Activated T-helper 1 cell treated with Interleukin-2 at 50 U/mL for 16 hours (primary cell): ENCODE measurements around the gene KDM4C.

Experiments
- DNase-seq: peaks from one replicate; pipeline ENCODE4 v3.0.0-alpha.2; 2020; ENCODE audit warnings: low read depth

The KDM4C gene

DNA sequence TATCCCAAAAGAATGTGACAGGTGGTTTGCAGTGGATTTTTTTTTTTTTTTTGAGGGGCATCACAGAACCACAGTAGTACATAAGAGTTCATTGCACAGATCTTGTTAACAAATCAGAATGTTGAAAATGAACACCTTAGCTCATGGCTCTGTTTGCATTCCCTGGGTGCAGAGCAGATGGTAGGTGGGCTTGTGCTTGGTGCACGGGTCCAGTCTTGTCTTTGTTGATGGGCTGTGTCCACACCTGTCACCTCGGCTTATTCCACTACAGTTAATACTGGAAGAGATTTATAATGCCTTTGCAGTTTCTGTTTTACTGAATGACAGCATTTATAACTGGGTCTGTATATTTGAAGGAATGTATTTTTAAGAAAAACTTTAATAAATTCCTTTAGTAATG lies 146.6 kb downstream of the KDM4C start:
- no peak for DNase-seq

DNA sequence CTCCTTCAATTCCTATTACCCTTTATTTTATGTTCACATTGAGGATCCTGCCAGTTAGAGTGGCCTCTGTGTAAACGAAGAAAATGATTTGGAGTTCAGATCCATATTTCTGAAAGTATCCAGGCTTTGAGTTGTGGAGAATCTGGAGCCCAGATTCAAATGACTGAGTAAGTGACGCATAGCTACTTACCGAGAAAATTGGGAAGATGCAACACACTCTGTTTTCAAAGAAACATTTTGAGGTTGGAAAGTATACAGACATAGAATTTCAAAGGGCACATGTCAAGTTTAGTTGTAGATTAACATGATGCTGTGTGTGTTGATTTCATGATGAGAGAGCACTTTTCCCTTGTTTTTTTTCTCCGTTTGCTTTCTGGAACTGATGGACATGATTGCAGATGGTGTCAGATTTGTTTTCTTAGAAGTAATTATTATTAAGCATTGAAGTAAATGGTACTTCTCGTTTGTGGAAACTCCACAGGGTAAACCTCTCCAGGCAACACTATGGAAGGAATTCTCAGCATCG lies 148.1 kb downstream of the KDM4C start:
- DNase-seq, result no peak

DNA sequence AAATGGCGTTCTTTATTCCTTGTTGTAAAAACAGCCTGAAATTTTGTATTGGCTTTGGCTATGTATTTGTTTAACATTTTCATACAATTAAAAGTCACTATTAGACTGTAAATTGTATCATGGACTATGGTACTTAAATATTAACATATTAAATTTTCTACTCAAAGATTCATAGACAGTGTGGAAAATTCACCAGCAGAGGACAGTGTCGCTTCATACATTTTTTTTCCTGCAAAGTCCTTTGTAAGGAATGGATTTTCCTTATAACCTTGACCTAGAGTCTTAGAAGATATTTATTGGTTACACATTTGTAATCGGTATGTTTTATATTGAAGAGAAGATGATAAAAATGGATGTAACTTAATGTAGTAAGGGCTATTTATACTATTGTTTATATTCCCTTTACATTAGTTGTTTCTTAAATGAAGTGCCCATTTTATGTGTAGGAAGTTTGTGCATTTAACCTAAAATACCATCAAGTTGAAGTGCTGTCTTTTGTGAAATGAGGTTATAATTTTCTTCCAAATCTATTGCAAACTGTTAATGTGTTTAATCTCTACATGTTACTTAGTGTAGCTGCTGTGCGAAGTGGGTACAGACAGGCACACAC lies 150.1 kb downstream of the KDM4C start:
- DNase-seq, result no peak

DNA sequence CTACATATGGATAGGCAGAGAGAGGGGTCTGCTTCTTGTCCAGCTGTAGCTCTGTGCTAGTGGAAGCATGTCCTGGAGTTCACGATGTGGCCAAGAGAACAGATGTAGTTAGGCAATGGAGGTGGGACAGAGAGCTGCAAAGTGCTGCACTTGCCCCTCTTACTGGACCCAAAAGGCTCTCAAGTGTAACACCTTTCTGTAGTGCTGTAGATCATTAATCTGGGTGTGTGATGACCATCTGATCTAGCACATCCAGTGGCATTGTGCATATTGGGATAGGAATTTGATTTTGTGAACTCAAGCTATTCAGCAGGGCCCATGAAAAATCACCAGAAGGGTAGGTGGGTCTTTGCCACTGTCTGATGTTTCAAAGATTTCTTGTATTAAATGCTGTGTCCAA lies 151.4 kb downstream of the KDM4C start:
- DNase-seq, result no peak

DNA sequence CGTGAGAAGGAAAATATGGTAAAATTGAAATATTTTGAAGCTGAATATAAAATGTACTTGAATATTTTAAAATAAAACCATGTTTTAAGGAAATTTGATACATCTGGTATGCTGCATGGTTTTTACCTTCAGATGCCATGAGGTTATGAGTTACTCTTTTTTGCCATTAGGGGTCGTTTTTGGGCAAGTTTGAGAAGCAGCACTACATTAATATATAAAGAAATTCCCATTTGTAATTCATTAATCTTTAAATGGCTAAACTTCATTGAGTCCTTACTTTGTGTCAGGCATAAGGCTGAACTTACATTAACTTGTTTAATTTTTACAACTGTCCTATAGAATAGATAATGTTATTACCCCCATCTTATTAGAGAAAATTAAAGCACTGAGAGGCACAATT lies 152.3 kb downstream of the KDM4C start:
- DNase-seq, result no peak

DNA sequence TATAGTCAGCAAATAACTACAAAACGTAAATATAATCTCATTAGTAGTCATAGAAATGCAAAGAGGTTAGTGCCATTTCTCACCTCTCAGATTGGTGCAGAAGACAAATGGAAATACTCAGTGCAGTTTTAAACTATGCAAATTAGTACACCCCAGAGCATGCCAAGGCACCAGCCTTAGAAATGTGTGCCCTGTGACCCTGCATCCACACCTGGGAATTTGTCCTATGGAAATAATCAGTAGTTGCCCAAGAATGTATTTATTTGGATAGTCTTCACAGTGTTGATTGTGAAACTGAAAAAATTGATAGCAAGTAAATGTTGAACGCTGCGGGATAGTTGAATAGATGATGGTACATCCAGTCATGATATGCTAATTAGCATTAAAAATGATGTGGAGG lies 152.7 kb downstream of the KDM4C start:
- no peak for DNase-seq

DNA sequence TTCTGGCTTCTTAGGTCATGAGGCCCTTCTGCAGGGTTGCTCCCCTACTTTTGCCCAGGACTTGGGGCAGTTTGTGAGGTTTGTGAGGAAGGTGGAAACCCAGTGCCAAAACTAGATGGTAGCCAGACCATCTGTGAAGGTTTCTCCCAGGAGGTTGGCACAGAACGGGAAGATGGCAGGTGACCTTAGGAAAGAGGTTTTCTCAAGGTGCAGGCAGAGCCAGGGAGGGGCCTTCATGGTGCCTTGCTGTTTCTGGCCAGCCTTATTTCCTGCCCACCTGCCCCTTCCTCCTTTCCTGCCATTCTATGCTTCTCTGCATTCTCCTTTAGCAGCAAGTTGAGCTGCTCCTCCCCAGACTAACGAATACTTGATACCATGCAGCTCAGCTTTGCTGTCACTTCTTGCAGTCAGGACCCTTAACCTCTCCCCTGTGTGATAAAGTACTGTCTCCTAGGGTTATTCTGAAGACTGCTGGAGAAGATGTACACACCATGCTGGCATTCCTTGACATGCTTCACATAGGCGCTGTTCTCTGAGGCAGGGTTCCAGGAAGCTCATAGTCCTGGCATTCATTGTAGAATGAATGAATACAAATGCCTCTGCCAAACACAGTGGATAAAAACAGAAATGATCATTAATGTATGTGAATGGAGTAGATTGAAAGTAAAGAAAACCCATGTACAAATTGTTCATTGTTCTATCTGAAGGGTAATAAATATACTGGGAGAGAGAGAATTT lies 154.3 kb downstream of the KDM4C start:
- no peak for DNase-seq

DNA sequence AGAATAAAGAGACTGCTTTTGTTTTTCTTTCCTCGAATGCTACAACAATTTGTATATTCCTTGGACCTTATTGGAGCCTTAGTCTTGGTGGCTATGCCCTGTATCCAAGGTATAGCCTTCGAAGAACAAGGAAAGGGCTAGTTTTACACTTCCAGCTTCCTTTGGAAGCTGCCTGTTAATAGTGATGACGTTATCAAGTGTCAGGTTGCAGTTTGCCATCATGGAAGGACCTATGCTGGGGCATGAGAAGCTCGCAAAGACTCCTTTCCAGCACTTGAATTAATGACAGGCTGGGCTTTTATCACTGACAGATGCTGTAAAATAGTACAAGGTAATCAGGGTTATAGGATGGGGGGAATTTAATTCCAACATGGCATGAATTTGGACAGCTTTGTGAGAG lies 157.9 kb downstream of the KDM4C start:
- DNase-seq, result no peak

DNA sequence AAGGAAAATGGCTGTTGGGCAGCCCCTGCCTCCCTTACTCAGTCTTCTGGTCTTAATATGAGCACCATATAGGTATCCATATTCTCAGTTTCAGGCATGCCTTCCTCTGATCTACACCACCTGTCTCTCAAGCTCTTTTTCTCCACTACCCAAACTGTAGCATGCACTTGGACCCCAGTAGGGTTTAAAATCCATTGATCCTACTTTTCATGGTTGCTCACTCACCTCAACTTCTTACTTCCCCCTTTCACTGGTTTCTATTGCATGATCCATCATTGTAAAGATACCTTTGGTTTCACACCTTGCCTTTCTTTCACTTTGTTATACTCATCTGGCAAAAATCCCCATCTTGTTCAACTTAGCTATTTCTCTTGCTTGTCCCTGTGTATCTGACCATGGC lies 159.4 kb downstream of the KDM4C start:
- DNase-seq, result no peak

DNA sequence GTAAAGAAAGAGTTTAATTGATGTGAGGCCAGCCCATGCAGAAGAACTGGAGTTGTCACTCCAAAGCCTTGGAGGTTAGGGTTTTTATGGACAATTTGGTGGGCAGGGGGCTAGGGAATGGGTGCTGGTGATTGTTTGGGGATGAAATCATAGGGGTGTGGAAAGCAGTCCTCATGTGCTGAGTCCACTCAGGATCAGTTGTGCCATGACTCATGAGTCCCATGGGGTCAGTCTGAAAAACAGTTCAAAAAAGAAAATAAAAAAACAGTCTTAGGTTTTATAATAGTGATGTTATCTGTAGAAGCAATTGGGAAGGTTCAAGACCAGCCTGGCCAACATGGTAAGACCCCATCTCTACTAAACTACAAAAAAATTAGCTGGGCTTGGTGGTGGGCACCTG lies 162.3 kb downstream of the KDM4C start:
- DNase-seq, result no peak

DNA sequence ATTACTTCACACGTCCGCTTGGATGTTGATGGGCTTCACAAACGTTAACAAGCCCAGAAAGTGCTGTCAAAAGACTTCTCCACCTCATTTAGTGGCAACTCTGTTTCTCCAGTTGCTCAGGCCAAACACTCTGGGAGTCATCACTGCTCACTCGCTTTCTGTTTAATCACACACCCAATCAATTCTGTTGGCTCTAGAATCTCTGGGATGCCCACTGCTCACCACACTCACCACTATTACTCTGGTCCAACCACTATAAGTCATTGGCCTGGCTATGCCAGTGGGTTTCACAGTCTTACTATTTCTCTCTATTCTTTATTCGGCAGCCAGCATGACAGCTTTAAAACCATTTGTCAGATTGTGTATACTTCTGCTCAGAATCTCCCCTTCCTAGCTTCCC lies 163.5 kb downstream of the KDM4C start:
- DNase-seq, result no peak

DNA sequence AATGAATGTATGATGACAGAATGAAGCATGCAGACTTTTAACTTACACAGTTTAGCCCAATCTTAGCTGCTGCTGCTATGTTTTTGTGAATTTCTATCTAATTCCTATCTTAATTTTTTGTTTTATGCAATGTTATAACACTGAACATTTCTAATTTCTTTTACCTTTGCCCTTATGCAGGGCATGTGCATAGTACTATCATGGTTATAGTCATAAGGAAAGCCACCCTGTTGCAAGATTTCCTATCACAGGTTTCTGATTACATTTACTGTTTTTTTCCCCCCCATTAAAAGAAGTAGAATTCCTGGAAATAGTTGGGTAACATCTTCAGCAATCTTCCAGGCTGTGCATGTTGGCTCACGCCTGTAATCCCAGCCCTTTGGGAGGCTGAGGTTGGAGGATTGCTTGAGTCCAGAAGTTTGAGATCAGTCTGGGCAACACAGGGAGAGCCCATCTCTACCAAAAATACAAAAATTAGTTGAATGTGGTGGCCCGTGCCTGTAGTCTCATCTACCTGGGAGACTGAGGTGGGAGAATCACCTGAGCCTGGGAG lies 164.4 kb downstream of the KDM4C start:
- DNase-seq, result no peak

DNA sequence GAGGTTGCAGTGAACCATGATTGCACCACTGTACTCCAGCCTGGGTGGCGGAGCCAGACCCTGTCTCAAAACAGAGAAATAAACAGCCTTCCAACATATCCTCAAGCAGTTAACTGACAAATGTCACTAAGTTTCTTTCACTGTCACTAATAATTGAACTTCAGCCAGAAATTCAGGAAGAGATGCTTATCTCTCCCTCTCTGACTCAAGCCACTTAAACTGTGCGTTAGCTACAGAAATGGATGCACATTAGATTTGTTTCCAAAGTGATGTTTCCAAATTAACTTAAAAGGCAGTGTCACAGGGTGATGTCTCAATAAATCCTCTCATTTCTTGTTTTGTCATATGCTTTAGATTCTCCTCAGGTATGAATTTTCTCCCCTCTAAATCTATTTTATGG lies 164.9 kb downstream of the KDM4C start:
- DNase-seq, result no peak

DNA sequence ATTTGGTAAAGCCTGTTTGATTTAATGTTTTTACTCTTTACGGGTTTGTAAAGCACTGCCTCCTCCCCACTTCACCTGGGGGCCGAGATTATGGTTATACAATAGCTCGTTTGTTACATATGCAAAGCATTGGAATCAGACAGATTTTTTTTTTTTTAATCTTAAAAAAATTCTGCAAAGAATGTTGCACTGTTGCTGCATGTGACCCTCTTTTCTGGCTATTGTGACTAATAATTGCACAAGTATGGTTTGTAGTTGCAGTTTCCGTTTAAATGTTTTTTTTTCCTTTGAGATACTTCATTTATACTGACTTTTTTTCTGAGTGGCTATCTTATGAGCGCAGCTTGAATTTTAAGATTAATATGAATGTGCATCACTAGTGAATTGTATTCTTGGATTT lies 165.3 kb downstream of the KDM4C start:
- no peak for DNase-seq

DNA sequence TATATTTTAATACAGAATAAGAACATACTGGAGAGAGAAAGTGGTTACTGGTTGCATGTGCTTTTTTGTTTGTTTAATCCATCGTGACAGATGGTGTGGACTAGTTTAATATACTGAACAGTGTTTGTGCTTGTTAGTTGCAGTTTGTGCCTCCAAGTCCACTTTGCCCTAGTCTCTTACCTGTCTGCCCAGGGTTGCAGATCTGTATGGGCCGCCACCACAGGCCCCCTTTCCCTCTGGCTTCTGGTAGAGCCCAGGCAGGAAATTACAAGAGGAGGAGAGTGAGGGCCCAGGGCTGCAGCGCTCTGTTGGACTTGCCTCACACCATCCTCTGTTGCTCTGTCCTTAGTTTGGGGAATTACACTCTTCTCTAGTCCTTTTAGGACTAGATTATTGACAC lies 166.4 kb downstream of the KDM4C start:
- DNase-seq, result no peak

DNA sequence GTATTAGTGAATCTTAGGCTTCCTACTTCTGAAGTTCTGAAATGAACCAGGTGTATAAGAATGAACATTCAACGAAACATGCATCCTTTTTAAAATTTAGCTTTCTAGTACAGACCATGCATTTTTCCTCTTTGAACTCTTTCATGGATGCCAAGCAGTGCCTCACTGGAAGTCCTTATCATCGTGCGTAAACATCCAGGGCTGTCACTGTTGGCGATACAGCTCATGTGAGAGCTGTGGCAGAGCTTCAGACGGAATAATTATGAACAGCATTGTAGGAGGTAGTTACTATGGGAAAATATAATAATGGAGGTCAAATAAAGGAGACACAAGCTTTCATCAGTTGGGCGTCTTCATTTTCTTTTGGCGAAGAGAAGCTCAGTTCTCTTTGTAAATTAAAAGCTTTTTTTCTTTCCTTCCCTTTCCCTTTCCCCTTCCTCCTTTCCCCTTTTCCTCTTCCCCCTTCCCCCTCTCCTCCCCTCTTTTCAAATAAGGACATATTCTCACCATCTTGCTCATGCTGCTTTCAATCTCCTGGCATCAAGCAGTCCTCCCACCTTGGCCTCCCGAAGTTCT lies 167.3 kb downstream of the KDM4C start:
- DNase-seq, result no peak

DNA sequence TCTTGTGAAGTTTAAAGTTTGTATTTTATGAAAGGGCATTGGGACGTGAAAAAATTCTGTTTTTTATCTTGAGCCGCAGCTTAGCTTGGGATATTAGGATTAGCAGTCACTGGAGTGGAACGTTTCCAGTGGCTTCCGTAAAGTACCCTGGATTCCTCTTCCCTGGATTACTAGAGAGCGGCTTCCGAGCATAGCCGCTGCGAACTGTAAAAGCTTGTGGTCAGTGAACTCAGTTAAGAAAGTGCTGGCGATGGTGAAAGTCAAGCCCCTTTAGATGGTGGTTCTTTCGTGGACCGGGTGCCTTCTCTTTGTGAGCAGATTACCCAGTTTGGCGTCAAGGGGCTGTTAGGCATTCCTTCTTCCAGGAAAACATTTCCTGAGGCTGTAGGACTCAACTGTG lies 168.1 kb downstream of the KDM4C start:
- no peak for DNase-seq

DNA sequence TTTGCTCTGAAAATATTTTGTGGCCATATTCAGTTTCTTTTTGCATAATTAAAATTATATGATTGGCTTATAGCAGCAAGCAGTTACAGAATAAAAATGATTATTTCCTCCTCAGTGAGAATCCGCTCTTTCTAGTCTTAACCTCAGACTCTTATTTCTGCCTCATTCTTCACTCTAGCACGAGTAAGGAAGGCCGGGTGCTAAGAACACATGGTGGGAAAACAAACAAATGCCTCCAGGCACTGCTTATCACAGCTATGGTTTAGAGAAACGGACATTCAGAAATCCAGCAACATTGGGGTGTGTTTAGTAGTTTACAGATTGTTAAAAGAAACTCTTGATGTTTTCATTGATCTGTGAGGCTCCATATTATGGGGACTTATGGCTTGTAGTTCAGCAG lies 168.7 kb downstream of the KDM4C start:
- DNase-seq, result no peak

DNA sequence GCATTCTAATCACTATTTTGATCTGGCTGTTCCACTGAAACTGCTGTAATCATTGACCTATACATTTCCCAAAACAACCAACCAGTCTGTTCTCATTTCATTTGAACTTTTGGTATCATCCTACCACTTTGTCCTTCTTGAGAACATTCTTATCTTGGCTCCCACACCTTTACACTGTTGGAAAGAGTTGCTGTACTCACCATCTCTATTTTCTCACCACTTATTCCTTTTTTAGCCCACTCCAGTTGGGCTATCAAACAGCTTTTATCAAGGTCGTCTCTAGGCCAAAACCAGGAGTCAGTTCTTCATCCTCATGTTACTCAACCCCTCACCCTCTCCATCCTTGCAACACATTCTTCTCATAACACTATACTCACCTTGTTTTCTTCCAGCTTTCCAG lies 170.1 kb downstream of the KDM4C start:
- no peak for DNase-seq

DNA sequence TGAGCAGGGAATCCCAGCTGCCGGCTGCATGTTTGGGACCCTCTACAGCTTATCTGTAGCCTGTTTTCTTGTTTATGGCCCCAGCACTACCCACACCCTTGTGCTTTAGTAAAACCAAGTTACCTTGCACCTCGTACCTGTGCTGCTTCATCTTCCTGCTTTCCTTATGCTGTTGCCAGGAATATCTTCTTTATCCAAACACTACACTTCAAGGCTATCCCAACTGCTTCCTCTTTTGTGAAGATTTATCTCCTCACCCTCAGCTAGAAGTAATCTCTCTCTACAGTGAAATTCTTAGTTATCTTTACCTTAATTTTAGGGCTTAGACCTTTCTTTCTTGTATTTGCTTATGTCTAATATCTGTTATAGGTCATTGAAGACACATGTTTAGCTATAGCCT lies 171.1 kb downstream of the KDM4C start:
- no peak for DNase-seq

DNA sequence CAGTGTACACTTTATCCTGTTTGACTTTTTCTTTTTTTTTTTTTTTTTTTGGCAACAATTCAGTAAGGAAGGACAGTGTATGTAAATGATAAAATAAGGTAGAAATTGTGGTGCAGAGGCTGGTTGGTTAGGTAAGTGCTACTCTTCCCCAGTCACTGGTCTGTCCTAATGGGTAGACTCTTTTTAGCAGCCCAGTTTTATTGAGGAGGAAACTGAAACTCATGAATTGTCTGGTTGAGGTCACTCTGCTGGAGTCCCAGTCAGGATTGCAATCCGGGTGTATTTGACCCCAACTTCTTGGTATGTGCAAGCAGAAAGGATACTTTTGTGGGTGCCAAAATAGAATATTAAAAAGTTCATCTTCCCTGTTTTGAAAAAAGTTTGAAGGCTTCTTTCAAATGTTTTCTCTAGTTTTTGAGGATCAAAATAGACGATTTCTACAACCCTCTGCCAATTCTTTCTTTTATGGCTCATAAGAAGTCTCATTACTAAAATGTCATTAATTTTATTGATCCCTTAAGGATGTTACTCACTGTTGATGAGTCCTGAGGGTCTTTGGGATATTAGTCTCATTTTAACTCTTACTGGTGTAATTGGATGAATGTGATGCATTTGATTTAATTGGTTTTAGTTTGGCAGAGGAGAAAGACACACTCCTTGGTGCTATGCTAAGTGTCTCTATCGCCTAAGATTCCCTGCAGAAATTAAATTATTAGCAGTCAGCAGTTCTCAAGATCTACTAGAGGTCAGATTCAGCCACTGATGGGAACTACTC lies 171.9 kb downstream of the KDM4C start:
- no peak for DNase-seq

DNA sequence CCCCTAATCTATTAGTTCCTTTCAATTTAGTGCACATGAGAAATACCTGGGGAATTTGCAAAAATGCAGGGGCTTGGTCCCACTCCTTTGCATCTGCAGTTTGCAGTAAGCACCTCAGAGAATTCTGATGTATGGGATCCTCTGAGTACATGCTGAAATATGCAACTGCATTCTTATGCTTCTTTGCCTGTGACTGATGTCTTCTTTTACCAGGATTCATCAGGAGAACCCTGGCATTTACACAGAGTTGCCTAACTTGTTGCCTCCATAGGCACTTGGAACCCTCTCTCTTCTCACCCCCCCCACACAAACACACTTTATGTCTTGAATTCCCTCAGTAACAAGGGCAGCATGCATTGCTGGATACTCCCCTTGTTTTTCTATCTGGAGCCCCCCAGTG lies 173.1 kb downstream of the KDM4C start:
- no peak for DNase-seq

DNA sequence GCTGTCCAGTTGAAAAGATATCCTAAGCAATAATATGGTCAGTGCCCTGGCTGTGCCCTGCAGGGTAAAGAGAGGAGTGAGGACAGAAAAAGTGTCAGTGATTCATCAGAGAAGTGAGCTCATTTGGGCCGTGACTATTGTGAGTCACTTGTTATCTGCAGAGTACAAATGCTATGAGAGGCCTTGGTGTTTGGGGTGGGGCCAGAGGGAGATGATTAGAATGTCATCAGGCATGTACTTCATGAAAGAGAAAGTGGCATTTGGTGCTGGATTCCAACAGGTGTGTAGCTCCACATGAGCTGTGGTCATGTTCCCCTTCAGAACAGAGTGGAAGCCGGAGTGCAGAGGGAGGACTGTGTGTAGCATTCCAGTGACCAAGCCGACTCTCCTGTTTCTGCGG lies 174.1 kb downstream of the KDM4C start:
- DNase-seq, result no peak
